ENCODE measurements around the gene FBXO10.

The FBXO10 gene

GRCh38 chr9:37528652-37529471 is 47.3 kb downstream of the FBXO10 start:
- Histone ChIP-seq H3K4me3 (replicated peaks; ENCODE audit: insufficient read depth, low read length) (no peak overlapping the region), H3K27me3 (ENCODE audit: insufficient read depth, poor library complexity, severe bottlenecking) (no peaks in the 10 kb centered on the region), H3K27ac (replicated peaks) (no peak overlapping the region)
- no peak for TF ChIP-seq GABPA (IDR thresholded peaks at IDR 0.05; ENCODE audit: low read depth)
- TF ChIP-seq SPI1 (IDR thresholded peaks at IDR 0.05; ENCODE audit: borderline replicate concordance, low read depth): no peak
- TF ChIP-seq, protein P1, sequence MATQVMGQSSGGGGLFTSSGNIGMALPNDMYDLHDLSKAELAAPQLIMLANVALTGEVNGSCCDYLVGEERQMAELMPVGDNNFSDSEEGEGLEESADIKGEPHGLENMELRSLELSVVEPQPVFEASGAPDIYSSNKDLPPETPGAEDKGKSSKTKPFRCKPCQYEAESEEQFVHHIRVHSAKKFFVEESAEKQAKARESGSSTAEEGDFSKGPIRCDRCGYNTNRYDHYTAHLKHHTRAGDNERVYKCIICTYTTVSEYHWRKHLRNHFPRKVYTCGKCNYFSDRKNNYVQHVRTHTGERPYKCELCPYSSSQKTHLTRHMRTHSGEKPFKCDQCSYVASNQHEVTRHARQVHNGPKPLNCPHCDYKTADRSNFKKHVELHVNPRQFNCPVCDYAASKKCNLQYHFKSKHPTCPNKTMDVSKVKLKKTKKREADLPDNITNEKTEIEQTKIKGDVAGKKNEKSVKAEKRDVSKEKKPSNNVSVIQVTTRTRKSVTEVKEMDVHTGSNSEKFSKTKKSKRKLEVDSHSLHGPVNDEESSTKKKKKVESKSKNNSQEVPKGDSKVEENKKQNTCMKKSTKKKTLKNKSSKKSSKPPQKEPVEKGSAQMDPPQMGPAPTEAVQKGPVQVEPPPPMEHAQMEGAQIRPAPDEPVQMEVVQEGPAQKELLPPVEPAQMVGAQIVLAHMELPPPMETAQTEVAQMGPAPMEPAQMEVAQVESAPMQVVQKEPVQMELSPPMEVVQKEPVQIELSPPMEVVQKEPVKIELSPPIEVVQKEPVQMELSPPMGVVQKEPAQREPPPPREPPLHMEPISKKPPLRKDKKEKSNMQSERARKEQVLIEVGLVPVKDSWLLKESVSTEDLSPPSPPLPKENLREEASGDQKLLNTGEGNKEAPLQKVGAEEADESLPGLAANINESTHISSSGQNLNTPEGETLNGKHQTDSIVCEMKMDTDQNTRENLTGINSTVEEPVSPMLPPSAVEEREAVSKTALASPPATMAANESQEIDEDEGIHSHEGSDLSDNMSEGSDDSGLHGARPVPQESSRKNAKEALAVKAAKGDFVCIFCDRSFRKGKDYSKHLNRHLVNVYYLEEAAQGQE (IDR thresholded peaks at IDR 0.05; ENCODE audit: insufficient replicate concordance, low read depth): no peak
- TF ChIP-seq, protein P2, sequence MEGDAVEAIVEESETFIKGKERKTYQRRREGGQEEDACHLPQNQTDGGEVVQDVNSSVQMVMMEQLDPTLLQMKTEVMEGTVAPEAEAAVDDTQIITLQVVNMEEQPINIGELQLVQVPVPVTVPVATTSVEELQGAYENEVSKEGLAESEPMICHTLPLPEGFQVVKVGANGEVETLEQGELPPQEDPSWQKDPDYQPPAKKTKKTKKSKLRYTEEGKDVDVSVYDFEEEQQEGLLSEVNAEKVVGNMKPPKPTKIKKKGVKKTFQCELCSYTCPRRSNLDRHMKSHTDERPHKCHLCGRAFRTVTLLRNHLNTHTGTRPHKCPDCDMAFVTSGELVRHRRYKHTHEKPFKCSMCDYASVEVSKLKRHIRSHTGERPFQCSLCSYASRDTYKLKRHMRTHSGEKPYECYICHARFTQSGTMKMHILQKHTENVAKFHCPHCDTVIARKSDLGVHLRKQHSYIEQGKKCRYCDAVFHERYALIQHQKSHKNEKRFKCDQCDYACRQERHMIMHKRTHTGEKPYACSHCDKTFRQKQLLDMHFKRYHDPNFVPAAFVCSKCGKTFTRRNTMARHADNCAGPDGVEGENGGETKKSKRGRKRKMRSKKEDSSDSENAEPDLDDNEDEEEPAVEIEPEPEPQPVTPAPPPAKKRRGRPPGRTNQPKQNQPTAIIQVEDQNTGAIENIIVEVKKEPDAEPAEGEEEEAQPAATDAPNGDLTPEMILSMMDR (IDR thresholded peaks at IDR 0.05; ENCODE audit: insufficient read depth, low read length): no peak
- no peak for TF ChIP-seq POLR2AphosphoS5 (IDR thresholded peaks at IDR 0.05; ENCODE audit: low read depth)
- DNase-seq (ENCODE audit: low read depth in 1 of 2, low spot score in 1 of 2): no peak

GRCh38 chr9:37523916-37524315 is 52.3 kb downstream of the FBXO10 start:
- no peak overlapping the region for H3K27ac ChIP-seq (replicated peaks)
- no peaks in the 10 kb centered on the region for H3K27me3 ChIP-seq (ENCODE audit: insufficient read depth, poor library complexity, severe bottlenecking)
- DNase-seq (ENCODE audit: low read depth in 1 of 2, low spot score in 1 of 2): no peak
- no peak overlapping the region for H3K4me3 ChIP-seq (replicated peaks; ENCODE audit: insufficient read depth, low read length)
- TF ChIP-seq, protein P1 (IDR thresholded peaks at IDR 0.05; ENCODE audit: insufficient replicate concordance, low read depth): no peak
- no peak for TF ChIP-seq POLR2AphosphoS5 (IDR thresholded peaks at IDR 0.05; ENCODE audit: low read depth)
- TF ChIP-seq GABPA (IDR thresholded peaks at IDR 0.05; ENCODE audit: low read depth): no peak
- no peak for TF ChIP-seq SPI1 (IDR thresholded peaks at IDR 0.05; ENCODE audit: borderline replicate concordance, low read depth)
- TF ChIP-seq, protein P2 (IDR thresholded peaks at IDR 0.05; ENCODE audit: insufficient read depth, low read length): no peak

DNA sequence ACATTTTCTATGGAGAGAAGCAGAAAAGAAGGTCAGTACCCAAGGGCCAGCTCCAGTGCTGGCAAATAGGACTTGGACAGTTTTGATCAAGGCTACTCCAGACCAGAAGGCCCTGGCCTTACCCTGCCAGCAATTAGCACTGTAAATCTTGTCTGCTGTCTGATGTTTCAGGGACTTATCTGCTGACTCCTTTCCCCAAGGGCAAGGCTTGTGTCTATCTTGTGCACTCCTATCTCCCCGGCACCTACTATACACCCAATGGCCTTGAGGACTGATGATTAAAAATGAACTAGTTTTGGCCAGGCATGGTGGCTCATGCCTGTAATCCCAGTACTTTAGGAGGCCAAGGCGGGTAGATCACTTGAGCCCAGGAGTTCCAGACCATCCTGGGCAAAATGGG is 53.2 kb downstream of the FBXO10 start:
- no peak for DNase-seq (ENCODE audit: low read depth in 1 of 2, low spot score in 1 of 2)
- Histone ChIP-seq H3K4me3 (replicated peaks; ENCODE audit: insufficient read depth, low read length) (no peak overlapping the region), H3K27me3 (ENCODE audit: insufficient read depth, poor library complexity, severe bottlenecking) (no peaks in the 10 kb centered on the region), H3K27ac (replicated peaks) (no peak overlapping the region)
- TF ChIP-seq GABPA (IDR thresholded peaks at IDR 0.05; ENCODE audit: low read depth) (no peak), POLR2AphosphoS5 (IDR thresholded peaks at IDR 0.05; ENCODE audit: low read depth) (no peak), SPI1 (IDR thresholded peaks at IDR 0.05; ENCODE audit: borderline replicate concordance, low read depth) (no peak)
- TF ChIP-seq, protein P2 (IDR thresholded peaks at IDR 0.05; ENCODE audit: insufficient read depth, low read length): no peak
- TF ChIP-seq, protein P1 (IDR thresholded peaks at IDR 0.05; ENCODE audit: insufficient replicate concordance, low read depth): no peak
